Endothelial cell of umbilical vein (primary cell): Measurements from ENCODE around the gene TLNRD1.

Experiments used
- CTCF ChIP-seq, 2 donors: IDR thresholded peaks; 1 replicate in 1 of 2; 2 replicates in 1 of 2; pipeline ENCODE4 v1.5.1; 2011; ENCODE audit warnings: low read length in 2 of 2, mild to moderate bottlenecking in 2 of 2, moderate library complexity in 2 of 2, control low read depth in 1 of 2, inconsistent platforms in 1 of 2, low read depth in 1 of 2; ENCODE audit not compliant: insufficient read depth in 1 of 2; ENCODE audit errors: extremely low read depth in 1 of 2
- POLR2A ChIP-seq: IDR thresholded peaks from 2 replicates; pipeline ENCODE4 v1.6.1; 2012; ENCODE audit warnings: low read depth, mild to moderate bottlenecking, control low read depth, low read length

GRCh38 chr15:80970658-80971057 is 30.1 kb upstream of the TLNRD1 start:
- TF ChIP-seq POLR2A (no peak), CTCF (IDR thresholded peaks at IDR 0.05; ENCODE audit: extremely low read depth in 1 of 2, insufficient read depth in 1 of 2, low read depth in 1 of 2, low read length in 2 of 2) (no peak)
